ENCODE measurements around the gene PCDHA2.
"Not testable (repeated sequence)": the region's sequence is repeated elsewhere in the genome, so short reads cannot be mapped to it uniquely, and the experiment has no call there.

Gene PCDHA2

DNA sequence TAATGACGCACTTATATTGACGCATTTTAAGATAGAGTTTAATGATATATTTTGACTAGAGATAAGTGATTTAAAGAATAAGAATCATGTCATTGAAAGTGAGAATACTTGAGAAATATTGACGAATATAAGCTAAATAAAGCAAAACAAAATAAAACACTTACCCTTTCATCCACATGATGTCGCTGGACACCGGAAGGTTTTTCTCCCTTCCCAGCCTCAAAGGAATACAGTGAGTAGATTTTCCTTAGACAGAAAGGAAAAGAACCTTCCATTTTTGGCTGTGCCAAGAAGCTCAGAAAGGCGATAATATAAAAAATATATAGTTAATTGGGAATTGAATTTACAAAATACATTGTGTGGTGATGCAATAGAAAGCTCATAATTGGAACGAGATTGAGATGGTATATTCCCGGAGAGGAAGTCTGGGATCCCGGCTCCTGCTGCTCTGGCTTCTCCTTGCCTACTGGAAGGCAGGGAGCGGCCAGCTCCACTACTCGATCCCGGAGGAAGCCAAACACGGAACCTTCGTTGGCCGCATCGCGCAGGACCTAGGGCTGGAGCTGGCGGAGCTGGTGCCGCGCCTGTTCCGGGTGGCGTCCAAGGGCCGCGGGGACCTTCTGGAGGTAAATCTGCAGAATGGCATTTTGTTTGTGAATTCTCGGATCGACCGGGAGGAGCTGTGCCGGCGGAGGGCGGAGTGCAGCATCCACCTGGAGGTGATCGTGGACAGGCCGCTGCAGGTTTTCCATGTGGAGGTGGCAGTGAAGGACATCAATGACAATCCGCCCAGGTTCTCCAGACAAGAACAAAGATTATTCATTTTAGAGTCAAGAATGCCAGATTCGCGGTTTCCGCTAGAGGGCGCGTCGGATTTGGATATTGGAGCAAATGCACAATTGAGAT lies 27.0 kb downstream of the PCDHA2 start, which contains the start of gene PCDHA5:
PCDHA5 (plus strand) TSS at position 239 of the 906 bp plus-strand sequence.
- no peak for DNase-seq

DNA sequence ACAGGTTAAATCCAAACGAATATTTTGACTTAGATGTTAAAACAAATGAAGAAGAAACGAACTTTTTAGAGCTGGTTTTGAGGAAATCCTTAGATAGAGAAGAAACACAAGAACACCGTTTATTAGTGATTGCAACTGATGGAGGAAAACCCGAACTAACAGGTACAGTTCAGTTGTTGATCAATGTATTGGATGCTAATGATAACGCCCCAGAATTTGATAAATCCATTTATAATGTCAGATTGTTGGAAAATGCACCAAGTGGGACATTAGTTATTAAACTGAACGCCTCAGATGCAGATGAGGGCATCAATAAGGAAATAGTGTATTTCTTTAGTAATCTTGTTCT lies 27.6 kb downstream of the PCDHA2 start:
- no peak for DNase-seq

- DNase-seq: not testable (repeated sequence)
Measured at GRCh38 chr5:140822969-140823368, 28.3 kb downstream of the PCDHA2 start.

DNA sequence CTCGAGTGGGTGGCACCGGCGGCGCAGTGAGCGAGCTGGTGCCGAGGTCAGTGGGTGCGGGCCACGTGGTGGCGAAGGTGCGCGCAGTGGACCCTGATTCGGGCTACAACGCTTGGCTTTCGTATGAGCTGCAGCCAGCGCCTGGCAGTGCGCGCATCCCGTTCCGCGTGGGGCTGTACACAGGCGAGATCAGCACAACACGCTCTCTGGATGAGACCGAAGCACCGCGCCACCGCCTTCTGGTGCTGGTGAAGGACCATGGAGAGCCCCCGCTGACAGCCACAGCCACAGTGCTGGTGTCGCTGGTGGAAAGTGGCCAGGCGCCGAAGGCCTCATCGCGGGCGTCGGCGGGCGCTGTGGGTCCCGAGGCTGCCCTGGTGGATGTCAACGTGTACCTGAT lies 28.8 kb downstream of the PCDHA2 start:
- DNase-seq: no peak

DNA sequence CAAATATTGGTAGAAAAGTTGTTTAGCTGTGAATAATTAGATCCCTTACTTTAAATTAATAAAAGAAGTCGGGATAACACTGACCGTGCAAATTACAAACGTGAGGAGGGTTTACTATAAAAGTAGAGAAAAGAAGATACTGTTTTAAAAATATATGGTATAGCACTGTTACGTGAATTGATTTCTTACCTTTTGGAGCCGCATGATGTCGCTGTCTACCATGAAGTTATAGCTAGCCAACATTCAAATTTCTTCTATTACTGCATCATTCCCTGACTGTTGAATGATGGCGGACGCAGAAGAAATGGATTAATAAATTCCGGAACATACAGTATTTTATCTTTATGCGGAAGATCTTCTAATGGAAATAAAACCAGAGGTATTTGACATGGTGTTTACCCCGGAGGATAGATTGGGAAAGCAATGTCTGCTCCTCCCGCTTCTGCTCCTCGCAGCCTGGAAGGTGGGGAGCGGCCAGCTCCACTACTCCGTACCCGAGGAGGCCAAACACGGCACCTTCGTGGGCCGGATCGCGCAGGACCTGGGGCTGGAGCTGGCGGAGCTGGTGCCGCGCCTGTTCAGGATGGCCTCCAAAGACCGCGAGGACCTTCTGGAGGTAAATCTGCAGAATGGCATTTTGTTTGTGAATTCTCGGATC lies 33.2 kb downstream of the PCDHA2 start, which contains the start of gene PCDHA6:
PCDHA6 (plus strand) TSS at position 257 of the 658 bp plus-strand sequence; CDS start at position 389, 132 bp downstream.
- DNase-seq: no peak

DNA sequence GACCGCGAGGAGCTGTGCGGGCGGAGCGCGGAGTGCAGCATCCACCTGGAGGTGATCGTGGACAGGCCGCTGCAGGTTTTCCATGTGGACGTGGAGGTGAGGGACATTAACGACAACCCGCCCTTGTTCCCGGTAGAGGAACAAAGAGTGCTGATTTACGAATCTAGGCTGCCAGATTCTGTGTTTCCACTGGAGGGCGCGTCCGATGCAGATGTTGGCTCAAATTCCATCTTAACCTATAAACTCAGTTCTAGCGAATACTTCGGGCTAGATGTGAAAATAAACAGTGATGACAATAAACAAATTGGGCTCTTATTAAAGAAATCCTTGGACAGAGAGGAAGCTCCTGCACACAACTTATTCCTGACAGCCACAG lies 33.7 kb downstream of the PCDHA2 start:
- no peak for DNase-seq

DNA sequence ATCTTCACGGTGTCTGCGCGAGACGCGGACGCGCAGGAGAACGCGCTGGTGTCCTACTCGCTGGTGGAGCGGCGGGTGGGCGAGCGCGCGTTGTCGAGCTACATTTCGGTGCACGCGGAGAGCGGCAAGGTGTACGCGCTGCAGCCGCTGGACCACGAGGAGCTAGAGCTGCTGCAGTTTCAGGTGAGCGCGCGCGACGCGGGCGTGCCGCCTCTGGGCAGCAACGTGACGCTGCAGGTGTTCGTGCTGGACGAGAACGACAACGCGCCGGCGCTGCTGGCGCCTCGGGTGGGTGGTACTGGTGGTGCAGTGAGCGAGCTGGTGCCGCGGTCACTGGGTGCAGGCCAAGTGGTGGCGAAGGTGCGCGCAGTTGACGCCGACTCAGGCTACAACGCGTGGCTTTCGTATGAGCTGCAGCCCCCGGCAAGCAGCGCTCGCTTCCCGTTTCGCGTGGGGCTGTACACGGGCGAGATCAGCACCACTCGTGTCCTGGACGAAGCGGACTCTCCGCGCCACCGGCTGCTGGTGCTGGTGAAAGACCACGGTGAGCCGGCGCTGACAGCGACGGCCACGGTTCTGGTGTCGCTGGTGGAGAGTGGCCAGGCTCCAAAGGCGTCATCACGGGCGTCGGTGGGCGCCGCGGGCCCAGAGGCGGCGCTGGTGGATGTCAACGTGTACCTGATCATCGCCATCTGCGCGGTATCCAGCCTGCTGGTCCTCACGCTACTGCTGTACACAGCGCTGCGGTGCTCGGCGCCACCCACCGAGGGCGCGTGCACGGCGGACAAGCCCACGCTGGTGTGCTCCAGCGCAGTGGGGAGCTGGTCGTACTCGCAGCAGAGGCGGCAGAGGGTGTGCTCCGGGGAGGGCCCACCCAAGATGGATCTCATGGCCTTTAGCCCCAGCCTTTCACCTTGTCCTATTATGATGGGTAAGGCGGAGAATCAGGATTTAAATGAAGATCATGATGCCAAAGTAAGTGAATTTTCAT lies 35.2 kb downstream of the PCDHA2 start:
- DNase-seq: not testable (repeated sequence)

DNA sequence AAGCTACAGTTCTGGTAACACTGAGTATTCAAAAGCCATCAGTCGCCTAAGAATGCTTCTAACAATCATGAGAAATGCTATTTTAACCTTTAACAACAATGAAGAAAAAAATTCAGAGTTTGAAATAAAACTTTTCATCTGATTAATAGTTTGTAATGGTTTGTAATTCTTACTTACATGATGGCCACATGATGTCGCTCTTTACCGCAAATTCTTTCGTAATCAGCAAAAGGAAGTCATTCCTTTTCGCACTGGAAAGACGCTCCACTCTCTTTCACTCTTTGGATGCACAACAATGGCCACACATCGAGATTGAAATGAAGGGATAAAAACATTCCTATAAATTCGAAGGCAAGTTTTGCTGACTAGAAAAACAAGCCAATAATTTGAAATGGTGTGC lies 39.3 kb downstream of the PCDHA2 start, which contains the start of gene PCDHA7:
PCDHA7 (plus strand) TSS at position 277 of the 400 bp plus-strand sequence; CDS start at position 392, 115 bp downstream.
- no peak for DNase-seq

GRCh38 chr5:140834439-140835008 lies 39.9 kb downstream of the PCDHA2 start:
- DNase-seq: not testable (repeated sequence)

GRCh38 chr5:140835622-140836510 lies 41.2 kb downstream of the PCDHA2 start:
- DNase-seq: no peak

DNA sequence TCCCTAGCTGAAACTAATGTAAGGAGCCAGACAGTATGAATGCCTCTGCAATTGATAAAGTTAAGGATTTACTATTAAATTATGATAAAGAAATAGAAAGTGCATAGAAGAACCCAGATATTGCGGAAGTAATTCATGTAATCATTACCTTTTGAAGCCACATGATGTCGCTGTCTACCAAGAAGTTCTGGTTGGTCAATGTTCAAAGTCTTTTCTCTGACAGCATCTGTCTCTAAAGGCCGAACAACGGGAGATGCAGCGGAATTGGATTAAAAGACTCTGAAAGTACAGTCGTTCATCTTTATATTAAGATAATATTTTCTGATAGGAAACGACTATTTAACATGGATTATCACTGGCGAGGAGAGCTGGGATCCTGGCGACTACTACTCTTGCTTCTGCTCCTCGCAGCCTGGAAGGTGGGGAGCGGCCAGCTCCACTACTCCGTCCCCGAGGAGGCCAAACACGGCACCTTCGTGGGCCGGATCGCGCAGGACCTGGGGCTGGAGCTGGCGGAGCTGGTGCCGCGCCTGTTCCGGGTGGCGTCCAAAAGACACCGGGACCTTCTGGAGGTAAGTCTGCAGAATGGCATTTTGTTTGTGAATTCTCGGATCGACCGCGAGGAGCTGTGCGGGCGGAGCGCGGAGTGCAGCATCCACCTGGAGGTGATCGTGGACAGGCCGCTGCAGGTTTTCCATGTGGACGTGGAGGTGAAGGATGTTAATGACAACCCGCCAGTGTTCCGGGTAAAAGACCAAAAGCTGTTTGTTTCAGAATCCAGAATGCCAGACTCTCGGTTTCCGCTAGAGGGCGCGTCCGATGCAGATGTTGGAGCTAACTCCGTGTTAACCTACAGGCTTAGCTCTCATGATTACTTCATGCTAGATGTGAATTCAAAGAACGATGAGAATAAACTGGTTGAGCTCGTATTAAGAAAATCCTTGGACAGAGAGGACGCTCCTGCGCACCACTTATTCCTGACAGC lies 46.6 kb downstream of the PCDHA2 start, which contains the start of gene PCDHA8:
PCDHA8 (plus strand) TSS at position 210 of the 985 bp plus-strand sequence; CDS start at position 345, 135 bp downstream.
- DNase-seq: no peak

DNA sequence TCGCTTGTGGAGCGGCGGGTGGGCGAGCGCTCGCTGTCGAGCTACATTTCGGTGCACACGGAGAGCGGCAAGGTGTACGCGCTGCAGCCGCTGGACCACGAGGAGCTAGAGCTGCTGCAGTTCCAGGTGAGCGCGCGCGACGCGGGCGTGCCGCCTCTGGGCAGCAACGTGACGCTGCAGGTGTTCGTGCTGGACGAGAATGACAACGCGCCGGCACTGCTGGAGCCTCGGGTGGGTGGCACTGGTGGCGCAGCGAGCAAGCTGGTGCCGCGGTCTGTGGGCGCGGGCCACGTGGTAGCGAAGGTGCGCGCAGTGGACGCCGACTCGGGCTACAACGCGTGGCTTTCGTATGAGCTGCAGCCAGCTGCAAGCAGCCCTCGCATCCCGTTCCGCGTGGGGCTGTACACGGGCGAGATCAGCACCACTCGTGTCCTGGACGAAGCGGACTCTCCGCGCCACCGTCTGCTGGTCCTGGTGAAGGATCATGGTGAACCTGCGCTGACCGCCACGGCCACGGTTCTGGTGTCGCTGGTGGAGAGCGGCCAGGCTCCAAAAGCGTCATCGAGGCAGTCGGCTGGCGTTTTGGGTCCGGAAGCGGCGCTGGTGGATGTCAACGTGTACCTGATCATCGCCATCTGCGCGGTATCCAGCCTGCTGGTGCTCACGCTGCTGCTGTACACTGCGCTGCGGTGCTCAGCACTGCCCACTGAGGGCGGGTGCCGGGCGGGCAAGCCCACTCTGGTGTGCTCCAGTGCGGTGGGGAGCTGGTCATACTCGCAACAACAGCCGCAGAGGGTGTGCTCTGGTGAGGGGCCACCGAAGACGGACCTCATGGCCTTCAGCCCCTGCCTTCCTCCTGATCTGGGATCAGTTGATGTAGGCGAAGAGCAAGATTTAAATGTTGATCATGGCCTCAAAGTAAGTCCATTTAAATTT lies 48.4 kb downstream of the PCDHA2 start:
- DNase-seq: no peak
